Stimulated activated CD4-positive, alpha-beta T cell treated with anti-CD3 and anti-CD28 coated beads, Interleukin-15, amount 100 ng/mL, for 48 hours (primary cell): ENCODE measurements around the gene MRPS6.

Experiments used
- DNase-seq, 2 donors: peaks; one replicate each; pipeline ENCODE4 v3.0.0-alpha.2; 2020; ENCODE audit warnings: low read depth in 2 of 2

MRPS6 gene

DNA sequence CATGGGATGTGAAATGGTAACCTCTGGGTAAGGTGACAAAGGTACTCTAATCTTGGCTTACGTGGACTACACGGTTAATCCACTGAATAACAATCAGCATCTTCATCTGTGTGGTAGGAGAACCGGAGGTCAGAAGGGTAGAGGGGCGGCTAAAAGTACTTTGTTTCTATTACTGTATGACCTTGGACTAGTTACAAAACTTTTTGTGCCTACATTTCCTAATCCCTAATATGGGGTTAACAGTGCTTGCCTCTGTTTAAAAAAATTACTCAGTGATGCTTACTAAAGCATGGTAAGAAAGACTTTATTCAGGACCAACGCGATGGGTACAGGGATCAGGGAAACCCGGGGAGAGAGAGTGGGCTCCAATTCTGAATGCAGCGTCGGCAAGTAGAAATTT lies 1.7 kb upstream of the MRPS6 start:
- no peak for DNase-seq

DNA sequence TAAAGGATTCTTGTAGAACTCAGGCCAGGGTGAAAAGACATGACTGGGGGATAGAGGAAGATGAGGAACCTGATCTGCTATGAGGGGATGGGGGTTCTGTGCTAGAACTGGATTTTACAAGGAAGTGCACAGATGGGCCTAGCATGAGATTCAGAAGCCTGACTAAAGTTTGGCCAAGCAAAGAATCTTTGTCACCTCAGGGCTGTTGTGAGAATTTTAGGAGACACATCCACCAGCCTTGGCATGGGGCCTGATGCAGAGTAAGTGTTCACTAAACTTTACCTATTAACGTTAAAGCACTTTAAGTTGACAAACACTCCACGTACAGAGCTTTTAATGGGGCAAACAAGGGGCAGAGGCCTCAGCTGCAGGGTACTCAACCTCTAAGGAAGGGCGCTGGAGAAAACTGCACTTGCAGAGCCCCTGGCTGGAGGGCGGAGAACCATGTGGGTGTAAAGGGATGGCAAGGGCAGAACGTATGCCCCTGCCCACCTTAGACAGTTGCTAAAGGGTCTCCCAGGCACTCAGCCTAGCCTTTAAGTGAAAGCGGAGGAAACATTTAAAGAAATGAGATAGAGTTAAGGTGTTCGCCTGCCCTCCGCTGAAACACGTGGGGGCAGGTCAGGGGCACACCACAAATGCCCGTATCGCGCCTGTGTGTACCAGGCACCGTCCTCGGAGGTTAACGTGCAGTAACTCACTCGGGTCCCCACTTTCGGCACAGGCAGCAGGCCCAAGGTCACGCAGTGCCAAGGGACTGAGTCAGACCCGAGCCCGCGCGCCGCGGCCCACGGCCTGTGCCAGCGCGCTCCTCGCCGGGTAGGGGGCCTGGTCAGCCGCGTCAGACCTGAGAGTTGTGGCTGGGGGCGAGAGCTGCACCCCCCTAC lies 990 bp upstream of the MRPS6 start:
- DNase-seq, result no peak

DNA sequence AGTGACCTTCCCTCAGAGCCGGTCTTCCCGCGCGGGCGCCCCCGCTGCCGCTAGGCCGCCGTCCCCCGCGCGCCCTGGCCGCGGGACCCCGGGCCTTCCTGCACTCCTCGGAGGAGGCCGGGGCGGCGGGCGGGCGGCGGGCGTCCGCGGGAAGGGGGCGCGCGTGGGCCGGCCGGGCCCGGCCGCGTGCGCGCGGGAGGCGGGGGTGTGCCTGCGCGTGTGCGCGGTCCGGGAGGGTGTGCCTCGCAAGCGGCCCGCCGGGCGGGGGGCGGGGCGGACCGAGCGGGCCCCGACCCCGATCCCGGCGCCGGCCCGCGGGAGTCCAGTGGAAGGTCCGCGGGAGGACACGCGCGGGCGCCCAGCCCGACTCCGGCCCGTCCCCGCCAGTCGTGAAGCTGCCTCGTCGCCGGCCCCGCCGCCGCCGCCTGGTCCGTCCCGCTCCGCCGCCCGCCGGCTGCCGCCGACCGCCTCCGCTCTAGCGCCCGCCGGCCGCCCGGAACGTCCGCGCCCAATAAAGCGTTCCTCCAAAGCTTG lies 438 bp downstream of the MRPS6 start:
- no peak for DNase-seq

DNA sequence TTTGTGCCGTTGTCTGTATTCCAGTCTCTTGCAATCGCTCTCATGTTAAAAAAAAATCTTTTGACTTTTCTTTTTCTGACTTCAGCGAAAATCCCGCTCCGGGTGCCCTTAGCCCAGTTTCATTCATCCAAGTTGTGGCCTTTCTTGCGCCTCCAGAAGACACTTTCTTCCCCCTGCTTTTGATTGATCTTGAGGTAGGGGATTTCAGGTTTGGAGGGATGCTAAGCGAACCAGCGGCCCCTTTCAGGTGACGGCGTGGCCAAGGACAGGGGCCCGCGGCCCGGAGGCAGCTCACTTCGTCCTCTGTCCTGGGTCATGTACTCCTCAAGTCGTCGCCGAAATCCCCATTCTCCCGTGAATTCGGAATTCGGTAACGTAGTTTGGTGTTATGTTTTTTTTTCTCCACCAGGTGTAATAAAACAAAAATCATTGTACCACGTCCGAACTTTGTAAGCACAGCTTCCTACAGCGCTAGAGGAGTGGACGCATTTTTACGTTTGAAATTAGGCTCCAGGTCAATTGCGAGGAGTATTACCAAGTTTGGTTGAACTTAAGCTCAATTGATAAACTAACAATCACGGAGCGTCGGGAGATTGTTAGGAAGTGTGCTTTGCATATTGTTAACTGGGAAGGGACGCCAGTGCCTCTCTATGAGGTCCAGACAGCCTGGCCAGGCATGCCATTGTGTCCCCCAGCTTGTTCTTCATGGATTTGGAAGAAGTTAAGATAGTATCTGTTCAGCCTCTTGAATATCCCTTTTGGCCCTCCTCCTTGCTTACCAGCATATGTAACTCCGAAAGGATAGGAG lies 1.1 kb downstream of the MRPS6 start:
- DNase-seq, result no peak

DNA sequence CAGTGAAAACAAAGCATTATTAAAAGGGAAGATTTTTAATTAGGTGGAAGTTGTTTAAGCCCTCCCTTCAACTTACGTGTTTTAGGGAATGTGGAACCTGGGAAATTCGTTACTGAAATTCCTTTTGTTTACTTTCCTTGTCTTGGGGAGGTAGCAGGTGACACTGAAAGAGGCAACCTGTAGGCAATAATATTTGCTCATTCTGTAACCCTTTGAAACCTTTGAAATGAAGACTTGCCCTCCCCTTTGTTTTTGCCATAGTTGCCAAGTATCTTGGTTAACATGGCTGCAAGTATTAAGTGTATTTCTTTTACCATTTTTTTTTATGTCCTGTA lies 1.7 kb downstream of the MRPS6 start:
- no peak for DNase-seq

DNA sequence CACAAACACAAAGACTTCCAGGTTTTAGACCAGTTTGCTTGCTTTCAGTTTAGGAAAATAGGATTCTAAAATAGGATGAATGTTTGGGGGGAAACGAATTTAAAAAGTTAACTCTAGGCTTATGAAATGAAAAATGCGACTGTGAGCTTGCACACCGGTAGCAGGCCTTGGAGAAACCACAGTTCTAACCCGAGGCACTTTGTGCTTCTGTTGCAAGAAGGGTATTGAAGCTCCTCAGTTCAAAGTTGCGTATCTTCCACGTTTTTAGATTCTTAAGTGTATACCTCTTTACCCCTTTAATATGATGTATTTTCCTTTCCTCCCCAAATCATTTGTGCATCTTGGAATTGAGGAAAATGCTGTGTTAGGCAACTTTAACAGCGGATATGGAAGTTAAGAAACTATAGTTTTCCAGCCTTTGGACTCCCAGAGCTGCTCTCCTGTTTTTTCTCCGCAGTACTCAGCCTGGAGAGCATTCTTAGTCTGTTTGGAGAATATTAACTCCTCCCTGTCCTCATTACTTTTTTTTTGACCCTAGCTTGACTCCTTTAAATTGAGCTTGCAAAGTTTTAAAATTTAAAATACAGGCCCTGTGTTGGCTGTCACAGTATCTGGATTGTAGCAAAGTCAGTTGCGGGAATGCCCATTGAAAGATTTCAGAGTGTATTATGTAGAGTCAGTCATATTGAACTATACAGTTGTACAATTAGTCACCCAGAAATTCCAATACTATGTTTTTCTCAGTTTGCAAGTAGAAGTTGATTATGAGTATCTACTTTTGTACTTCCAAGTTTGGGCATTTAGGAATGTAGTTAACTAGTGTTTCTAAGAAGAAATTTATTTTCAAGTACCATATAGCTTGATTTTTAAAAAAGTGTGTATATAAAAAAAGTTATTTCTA lies 2.6 kb downstream of the MRPS6 start:
- DNase-seq, result no peak

DNA sequence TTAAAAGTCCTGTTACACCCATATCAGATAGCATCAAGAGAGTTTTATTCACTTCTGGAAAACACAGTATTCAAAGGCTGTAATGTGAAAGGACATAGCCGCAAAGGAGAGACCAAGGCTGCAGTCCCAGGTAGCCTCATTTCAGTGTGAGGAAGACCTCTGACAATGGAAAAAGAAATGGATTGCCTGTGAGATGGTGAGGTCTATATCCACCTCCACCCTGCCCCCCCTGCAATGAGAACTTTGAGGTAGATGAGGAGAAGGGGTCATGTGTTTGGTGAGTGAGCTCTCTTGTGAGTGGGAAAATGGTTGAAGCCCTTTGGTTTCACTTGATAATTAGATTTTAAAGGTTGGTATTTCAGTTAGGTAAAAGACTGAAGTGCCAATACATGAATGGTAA lies 3.5 kb downstream of the MRPS6 start:
- no peak for DNase-seq

DNA sequence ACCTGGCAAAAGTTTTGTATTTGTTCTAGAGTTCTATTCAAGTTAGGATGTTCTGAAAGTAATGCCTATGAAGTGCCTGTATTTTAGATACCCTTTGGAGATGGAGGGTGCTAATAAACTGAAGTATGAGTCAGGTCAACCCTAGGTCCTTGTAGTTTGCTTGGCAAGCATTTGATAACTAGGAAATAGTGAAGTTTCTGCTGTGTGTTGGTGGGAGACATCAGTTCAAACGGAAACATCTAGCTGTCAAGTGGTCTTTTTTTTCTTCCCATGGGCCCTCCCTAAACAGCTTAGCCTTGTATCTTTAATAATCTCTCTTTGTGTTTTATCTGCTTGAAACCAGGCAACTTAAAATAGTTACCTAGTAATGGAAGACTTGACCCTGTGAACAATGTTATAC lies 4.5 kb downstream of the MRPS6 start:
- DNase-seq, result no peak

DNA sequence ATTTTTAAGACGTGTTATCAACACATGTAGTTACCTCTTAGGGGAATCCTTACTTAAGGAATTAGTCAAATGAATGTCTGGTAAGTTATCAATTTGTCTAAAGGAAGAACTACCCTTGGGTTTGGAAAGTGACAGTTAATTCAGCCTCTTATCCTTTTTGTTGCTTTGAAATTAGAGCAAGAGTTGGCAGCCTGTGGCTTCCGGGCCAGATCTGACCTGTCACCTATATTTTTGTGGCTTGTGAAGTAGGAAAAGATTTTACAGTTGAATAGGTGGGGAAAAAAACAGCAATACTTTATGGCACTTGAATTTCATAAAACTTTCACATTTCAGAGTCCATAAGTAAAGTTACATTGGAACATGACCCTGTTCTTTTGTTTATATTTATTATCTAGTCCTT lies 5.5 kb downstream of the MRPS6 start:
- DNase-seq, result no peak

DNA sequence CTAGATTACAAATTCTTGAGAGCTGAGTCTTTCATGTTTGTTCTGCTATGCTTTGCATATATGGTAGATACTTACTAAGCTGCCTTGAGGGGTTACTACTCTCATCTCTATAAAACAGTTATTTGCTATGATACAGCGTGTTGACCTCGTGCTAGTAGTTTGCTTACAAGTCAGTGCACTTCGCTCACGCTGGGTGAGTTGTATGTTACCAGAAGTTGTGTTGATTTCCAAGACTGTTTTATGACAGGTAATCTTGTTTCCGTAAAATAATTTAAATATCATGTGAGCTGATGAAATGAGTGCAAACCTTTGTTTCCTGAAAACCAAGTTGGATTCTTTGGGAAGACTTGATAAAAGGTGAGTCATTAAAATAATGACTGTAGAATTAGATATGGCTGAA lies 7.3 kb downstream of the MRPS6 start:
- DNase-seq, result no peak

DNA sequence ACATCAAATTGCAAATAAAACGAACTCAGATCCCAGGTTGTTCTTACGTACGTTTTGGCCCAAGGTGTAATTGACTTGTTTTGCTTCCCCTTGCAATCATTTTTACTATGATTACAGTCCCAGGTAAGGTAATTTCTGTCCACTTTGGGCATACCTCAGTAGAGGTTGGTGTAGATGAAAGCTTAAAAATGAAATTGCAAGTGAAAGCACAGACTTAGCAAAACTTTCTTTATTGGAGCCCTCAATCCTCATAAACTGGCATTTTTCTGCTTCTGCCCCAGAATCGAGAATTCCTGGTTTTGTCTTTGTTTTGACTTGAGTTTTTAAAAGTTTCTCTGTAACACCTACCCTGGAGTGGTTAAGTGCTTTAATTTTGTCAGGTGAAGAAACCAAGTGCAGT lies 9.4 kb downstream of the MRPS6 start:
- DNase-seq, result no peak

DNA sequence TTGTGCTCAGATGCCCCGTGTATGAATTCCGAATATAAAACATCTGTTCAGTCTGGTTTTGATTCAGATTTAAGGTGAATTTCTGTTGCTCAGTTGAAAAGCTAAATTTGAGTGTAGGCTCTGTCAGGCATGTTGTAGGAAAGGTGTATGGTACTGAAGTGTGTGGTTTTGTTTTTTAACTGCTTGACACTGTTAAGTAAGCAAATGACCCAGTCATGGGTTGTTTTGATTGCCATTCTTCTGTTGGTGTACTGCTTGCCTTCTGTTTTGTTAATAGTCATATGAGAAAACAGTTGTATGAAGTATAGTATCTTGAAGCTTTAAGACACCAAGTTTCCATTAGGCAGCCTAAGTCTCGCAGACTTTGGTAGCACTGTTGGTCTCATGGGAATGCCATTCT lies 10.0 kb downstream of the MRPS6 start:
- no peak for DNase-seq

DNA sequence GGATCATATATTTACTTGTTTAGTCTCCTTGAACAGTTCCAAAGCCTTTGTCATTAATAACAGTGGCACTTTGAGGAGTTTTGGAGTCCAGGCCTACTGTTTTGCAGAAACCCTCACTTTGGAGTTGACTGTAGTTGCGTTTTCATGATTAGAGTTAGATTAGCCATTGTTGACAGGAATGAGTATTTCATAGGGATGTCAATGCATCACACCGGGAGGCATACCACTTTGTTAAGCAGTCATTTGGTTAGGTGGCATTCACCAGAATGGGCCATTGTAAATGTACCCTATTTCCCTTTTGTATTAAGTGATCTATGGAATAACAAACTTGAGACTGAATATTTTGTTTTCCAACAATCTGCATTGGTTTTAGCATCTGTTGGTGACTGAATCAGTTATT lies 11.8 kb downstream of the MRPS6 start:
- no peak for DNase-seq

DNA sequence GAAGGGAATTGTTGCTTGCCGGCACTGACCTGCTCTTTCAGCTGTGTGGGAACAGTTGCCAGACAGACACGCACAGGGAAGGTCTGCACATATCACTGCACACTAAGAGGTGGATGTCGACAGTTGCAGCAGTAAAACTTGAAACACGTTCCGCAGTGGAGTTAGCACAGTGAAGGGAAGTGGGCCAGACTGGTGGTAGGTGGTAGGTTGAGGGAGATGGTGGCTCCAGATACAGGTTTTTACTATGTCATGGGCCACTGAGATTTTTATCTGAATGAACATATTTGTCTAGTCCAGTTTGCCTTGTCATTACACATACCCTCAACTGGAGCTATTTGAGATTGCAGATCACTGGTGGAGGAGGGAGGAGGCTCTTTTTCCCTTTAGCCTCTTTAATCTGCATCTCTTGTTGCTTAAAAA lies 13.5 kb downstream of the MRPS6 start:
- DNase-seq, result no peak

DNA sequence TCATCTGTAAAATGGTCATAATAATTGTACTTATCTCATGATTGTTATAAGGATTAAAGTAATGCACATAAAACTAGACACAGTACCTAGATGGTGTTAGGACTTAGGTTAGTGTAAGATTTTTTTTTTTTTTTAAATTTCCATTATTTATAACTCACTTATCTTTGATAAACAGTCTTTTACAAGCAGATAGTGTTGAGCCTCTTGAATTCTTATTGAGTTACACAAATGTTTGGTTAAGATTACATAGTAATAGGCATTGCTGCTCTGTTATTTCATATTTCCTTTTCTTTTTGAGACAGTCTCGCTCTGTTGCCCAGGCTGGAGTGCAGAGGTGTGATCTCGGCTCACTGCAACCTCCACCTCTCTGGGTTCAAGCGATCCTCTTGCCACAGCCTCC lies 15.4 kb downstream of the MRPS6 start:
- DNase-seq, result no peak

DNA sequence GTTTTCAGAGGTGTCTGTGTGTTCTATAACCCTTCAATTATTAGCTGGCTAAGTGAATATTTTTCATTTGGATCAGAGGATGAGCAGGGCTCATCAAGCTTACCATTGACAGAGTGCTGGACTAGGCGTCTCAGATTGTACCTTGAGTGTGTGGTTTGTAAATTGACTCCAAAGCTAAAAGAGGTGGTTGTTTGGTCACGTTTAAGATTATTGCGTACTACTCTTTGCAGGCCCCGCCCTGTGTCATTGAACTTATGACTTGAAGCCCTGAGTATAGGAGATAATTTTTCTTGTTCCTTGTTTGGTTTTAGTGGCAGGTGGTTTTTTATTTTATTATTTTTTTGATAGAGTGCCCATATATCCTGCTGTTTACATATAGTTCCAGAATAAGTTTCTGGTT lies 17.7 kb downstream of the MRPS6 start:
- no peak for DNase-seq

DNA sequence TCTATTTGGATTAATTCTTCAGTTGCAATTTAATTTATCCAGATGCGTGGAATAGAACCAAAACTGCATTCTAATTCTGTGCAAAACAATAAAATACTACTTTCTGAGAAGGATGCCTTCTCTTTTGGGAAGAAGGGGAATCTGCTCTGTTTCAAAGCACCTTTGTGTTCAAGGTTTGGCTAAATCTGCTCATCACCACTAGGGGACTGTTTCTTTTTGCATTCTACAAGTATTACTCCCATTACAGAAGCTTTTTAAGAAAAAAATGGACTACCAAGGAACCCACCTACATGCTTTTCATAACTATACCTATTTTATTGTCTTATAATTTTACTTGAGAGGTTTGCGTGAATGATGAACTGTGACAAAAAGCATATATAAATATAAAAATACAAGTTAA lies 18.2 kb downstream of the MRPS6 start:
- no peak for DNase-seq

DNA sequence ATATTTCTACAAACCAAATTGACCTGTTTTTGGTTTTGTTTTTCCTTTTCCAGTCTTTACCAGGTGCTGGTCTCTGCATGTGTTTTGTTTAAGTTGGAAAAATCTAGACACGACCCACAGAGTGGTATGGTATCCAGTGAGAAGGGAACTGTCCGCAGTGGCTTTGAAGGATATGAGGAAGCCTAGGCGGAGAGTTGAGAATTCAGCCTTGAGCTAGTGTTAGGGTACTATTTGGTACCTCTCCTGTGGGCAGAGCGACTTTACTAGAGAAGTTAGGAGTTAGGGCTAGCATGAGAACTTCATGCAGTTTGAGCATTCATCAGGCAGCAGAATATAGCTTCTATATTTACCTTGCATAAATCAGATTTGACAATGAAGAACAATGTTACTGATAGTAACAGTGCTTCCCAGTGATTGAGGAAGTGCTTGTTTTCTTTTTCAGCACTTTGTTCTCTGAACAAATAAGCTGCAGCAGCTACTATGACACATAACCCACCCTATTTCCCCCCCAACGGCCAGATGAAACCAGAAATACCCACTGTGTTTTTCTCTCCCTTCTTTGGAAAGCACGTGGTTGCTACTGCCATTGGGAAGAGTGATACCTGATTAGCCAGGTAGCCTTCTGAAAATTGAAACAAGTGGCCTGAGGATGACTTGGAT lies 19.0 kb downstream of the MRPS6 start:
- no peak for DNase-seq

DNA sequence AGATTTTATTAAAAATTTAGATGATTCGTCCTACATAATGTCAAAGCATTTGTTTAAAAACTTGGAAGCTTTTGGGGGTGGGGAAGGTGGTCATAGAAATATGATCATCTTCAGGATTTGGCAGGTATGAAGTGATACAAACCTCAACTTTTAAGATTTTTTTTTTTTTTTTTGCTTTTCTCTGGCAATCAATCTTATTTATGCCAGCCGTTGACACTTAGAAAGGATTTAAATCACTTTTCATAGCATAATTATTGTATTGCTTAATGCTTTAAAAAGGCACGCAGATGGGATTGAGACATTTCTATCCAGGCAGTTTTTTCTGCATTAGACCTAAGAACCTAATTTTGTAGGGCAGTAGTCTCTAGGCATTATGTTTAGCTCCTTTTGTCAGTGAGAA lies 19.7 kb downstream of the MRPS6 start:
- DNase-seq, result no peak

DNA sequence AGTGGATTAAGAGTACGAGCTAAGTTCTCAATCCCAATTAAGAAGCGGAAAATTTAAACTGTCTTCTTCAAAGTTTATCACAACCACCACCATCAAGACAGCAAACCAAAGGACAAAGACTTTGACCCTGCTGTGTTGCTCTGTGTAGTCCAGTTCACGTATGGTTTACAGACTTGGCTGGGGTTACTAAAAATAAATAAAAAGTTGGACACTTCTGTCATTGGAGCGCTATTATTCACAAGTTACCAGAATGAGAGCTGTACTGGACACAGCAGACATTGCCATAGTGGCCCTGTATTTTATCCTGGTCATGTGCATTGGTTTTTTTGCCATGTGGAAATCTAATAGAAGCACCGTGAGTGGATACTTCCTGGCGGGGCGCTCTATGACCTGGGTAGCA lies 21.6 kb downstream of the MRPS6 start:
- DNase-seq, result no peak

DNA sequence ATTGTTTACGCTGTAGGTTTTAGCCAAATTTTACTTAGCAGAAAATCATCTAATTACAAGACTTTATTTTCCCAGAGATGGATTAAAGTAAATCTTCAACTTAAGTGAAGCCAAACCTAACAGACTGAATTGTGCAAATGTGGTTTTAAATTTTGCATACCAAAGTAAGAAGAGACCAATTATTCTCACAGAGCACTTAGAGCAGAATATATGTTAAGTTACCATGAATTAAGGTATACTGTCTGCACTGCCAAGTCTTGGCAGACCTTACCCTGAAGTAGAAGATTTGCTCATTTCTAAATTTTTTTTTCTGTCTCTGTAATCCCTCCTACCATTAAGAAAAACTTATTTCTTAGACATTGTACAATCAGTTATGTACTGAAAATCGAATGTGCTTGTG lies 24.1 kb downstream of the MRPS6 start:
- no peak for DNase-seq

DNA sequence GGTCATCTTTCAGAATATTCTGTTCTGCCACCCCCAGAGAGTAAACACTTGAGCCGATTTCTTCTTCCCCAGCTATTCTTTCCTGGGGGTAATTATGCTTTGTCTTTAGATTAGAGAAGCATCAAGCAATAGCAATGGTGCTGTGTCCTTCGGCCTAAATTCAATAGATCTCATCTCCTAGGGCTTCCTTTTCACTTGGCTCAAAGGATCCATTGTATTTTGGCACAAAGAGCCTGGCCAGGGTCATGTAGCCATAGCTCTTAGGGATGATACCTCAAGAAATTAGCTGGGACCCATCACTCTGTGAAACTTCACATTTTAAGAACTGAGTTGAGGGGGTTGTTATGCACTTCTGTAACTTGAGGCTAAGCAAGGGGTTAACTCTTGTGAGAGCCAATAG lies 27.0 kb downstream of the MRPS6 start:
- DNase-seq, result no peak
